ENCODE measurements around the gene AFF3. TPM values are rescaled to one million over a fixed set of nuclear protein-coding genes. Genes with fewer than 3 reads are reported as not detected.

Gene AFF3
- total and polyA plus RNA-seq, 7 donors = 0.46 to 25.0 (median 18.6) TPM

GRCh38 chr2:99875627-99876201 is 266.7 kb downstream of the AFF3 start:
- Histone ChIP-seq H3K9me3 (no peaks in the 10 kb centered on the region), H3K27me3 (no peaks in the 10 kb centered on the region), H3K4me1 (peaks cover 0 to 26% (median 20%) of the 10 kb centered on the region in 4 donors), H3K36me3 (no peaks in the 10 kb centered on the region), H3K4me3 (no peak overlapping the region), H3K27ac (no peak overlapping the region)
- TF ChIP-seq POLR2AphosphoS5 (IDR thresholded peaks at IDR 0.05) (no peak), EP300 (IDR thresholded peaks at IDR 0.05) (no peak), POLR2A (IDR thresholded peaks at IDR 0.05) (no peak), CTCF (IDR thresholded peaks at IDR 0.05) (no peak)
- DNase-seq = no peak
- 92 to 94% methylated on average over 7 of the region's 7 CpGs for WGBS, 2 donors
- intact Hi-C loops (cut with DNase I) = no loop called here

- intact Hi-C loops (cut with DNase I) = no loop called here
- Histone ChIP-seq H3K4me1 (peaks cover 0 to 7% (median 2%) of the 10 kb centered on the region in 4 donors), H3K27ac (no peak overlapping the region), H3K36me3 (no peaks in the 10 kb centered on the region), H3K4me3 (no peak overlapping the region), H3K9me3 (no peaks in the 10 kb centered on the region), H3K27me3 (no peaks in the 10 kb centered on the region)
- TF ChIP-seq POLR2AphosphoS5 (IDR thresholded peaks at IDR 0.05) (no peak), POLR2A (IDR thresholded peaks at IDR 0.05) (no peak), CTCF (IDR thresholded peaks at IDR 0.05) (no peak), EP300 (IDR thresholded peaks at IDR 0.05) (no peak)
- 91 to 94% methylated on average over 4 of the region's 4 CpGs for WGBS, 2 donors
- DNase-seq = no peak
These were observed 274.1 kb downstream of the AFF3 start for GRCh38 chr2:99868260-99868659.

GRCh38 chr2:99867770-99868169 is 274.6 kb downstream of the AFF3 start:
- no peak for TF ChIP-seq EP300 (IDR thresholded peaks at IDR 0.05)
- TF ChIP-seq CTCF (IDR thresholded peaks at IDR 0.05) = no peak
- no peak for TF ChIP-seq POLR2AphosphoS5 (IDR thresholded peaks at IDR 0.05)
- TF ChIP-seq POLR2A (IDR thresholded peaks at IDR 0.05) = no peak
- intact Hi-C loops (cut with DNase I) = no loop called here
- Histone ChIP-seq H3K4me3 (no peak overlapping the region), H3K27ac (no peak overlapping the region), H3K9me3 (no peaks in the 10 kb centered on the region), H3K4me1 (peaks cover 0 to 7% (median 2%) of the 10 kb centered on the region in 4 donors), H3K27me3 (no peaks in the 10 kb centered on the region), H3K36me3 (no peaks in the 10 kb centered on the region)
- no peak for DNase-seq
- WGBS, 2 donors = 43 to 53% methylated on average over 11 of the region's 11 CpGs

- Histone ChIP-seq H3K4me3 (no peak overlapping the region), H3K4me1 (peaks cover 0 to 15% (median 2%) of the 10 kb centered on the region in 4 donors), H3K36me3 (no peaks in the 10 kb centered on the region), H3K27ac (no peak overlapping the region), H3K27me3 (no peaks in the 10 kb centered on the region), H3K9me3 (no peaks in the 10 kb centered on the region)
- TF ChIP-seq POLR2A (IDR thresholded peaks at IDR 0.05) (no peak), EP300 (IDR thresholded peaks at IDR 0.05) (no peak), CTCF (IDR thresholded peaks at IDR 0.05) (no peak), POLR2AphosphoS5 (IDR thresholded peaks at IDR 0.05) (no peak)
- DNase-seq = no peak
- intact Hi-C loops (cut with DNase I) = no loop called here
- WGBS, 2 donors = 85 to 94% methylated on average over 9 of the region's 9 CpGs
These were observed 276.3 kb downstream of the AFF3 start for GRCh38 chr2:99865818-99866676.
